ENCODE measurements around the gene PNPLA7. TPM values are rescaled to one million over a fixed set of nuclear protein-coding genes. Genes with fewer than 3 reads are reported as not detected.
A peak's percentile ranks its signal among the peaks of the same experiment; 100 is the strongest.

Gene PNPLA7
- total and polyA plus RNA-seq, 2 of the 13 experiments (the other 11 are each of a cell fraction or from before 2014, with no cell fraction given) = 0.42 to 1.5 TPM

GRCh38 chr9:137534256-137535119 lies 15.7 kb downstream of the PNPLA7 start (continued):
- no peak for TF ChIP-seq ZNF570 (CRISPR knock-in tag; IDR thresholded peaks at IDR 0.05; ENCODE audit: borderline replicate concordance)
- no peak for TF ChIP-seq ZBTB26 (CRISPR knock-in tag; IDR thresholded peaks at IDR 0.05; ENCODE audit: borderline replicate concordance)
- no peak for TF ChIP-seq ZNF33A (CRISPR knock-in tag; IDR thresholded peaks at IDR 0.05; ENCODE audit: borderline replicate concordance)
- peak; percentile 25; the same call in 1 of the 2 replicates for TF ChIP-seq TAF1 (CRISPR knock-in tag; IDR thresholded peaks at IDR 0.05)
- 0 out of 2 replicates have a peak, but pooled peaks have one; percentile 46 for TF ChIP-seq SALL2 (CRISPR knock-in tag; IDR thresholded peaks at IDR 0.05)
- no peak for TF ChIP-seq MLX (CRISPR knock-in tag; IDR thresholded peaks at IDR 0.05)
- no peak for TF ChIP-seq RFXANK (CRISPR knock-in tag; IDR thresholded peaks at IDR 0.05)
- no peak for TF ChIP-seq ZNF24 (IDR thresholded peaks at IDR 0.05)
- peak; percentile 25; the same call in 1 of the 2 replicates for TF ChIP-seq HDAC2 (CRISPR knock-in tag; IDR thresholded peaks at IDR 0.05)
- TF ChIP-seq THAP9 (CRISPR knock-in tag; IDR thresholded peaks at IDR 0.05; ENCODE audit: borderline replicate concordance) = no peak
- no peak for TF ChIP-seq ZHX2 (IDR thresholded peaks at IDR 0.05; ENCODE audit: low read depth)
- no peak for TF ChIP-seq ZHX2 (CRISPR knock-in tag; IDR thresholded peaks at IDR 0.05; ENCODE audit: borderline replicate concordance)
- no peak for TF ChIP-seq IRF1 (CRISPR knock-in tag; IDR thresholded peaks at IDR 0.05; ENCODE audit: low read depth)
- peak; percentile 44 to 65; a peak in 3 of 4 replicates for TF ChIP-seq HMGXB4 (CRISPR knock-in tag; IDR thresholded peaks at IDR 0.05; ENCODE audit: borderline replicate concordance in 1 of 2, low read depth in 1 of 2)

All from HepG2 (cell line).